ENCODE results near the gene CELF5. TPM values are rescaled to one million over a fixed set of nuclear protein-coding genes. Genes with fewer than 3 reads are reported as not detected.
"Not testable (repeated sequence)": the region's sequence is repeated elsewhere in the genome, so short reads cannot be mapped to it uniquely, and the experiment has no call there.

CELF5 gene
- total RNA-seq, 3 donors from 2014 or later (not counting 1 experiment from before 2014, with no cell fraction given): 0.41 to 0.83 TPM; not detected in 1

- peak overlapping the region; percentile 74 to 82 for H3K27ac Mint-ChIP-seq
- Histone ChIP-seq H3K4me1 (ENCODE audit: control insufficient read depth, insufficient read depth, low read length) (peaks cover 21% of the 10 kb centered on the region), H3K4me3 (ENCODE audit: low read length) (no peak overlapping the region), H3K9me3 (ENCODE audit: control insufficient read depth, insufficient read depth, low read length) (no peaks in the 10 kb centered on the region), H3K36me3 (ENCODE audit: control insufficient read depth, insufficient read depth, low read length) (no peaks in the 10 kb centered on the region), H3K27me3 (ENCODE audit: control insufficient read depth, insufficient read depth, low read length) (no peaks in the 10 kb centered on the region), H3K27ac (ENCODE audit: low read length) (no peak overlapping the region)
- DNase-seq (peak in 1 of 2 donors; percentile 83), ATAC-seq (peak; percentile 72 to 86 (median 86))
- peaks cover 0 to 3% of the 10 kb centered on the region in 2 donors for H3K27me3 Mint-ChIP-seq (ENCODE audit: low read depth in 2 of 2)
- TF ChIP-seq CTCF (IDR thresholded peaks at IDR 0.05): no peak
- no peaks in the 10 kb centered on the region for H3K36me3 Mint-ChIP-seq
- no peaks in the 10 kb centered on the region for H3K9me3 Mint-ChIP-seq
- H3K4me3 Mint-ChIP-seq: peak overlapping the region; percentile 69
- 13% methylated on average over 12 of the region's 12 CpGs for WGBS (ENCODE audit: insufficient coverage)
- H3K4me1 Mint-ChIP-seq: peaks cover 4 to 7% of the 10 kb centered on the region in 2 donors
- intact Hi-C loops (cut with micrococcal nuclease): no loop called here
Observed at GRCh38 chr19:3338541-3339181, 114.2 kb downstream of the CELF5 start.

GRCh38 chr19:3340340-3340739 lies 115.9 kb downstream of the CELF5 start:
- no peaks in the 10 kb centered on the region for H3K27me3 ChIP-seq (ENCODE audit: control insufficient read depth, insufficient read depth, low read length)
- Mint-ChIP-seq H3K27ac (no peak overlapping the region), H3K36me3 (no peaks in the 10 kb centered on the region), H3K9me3 (no peaks in the 10 kb centered on the region), H3K4me1 (peaks cover 4 to 7% of the 10 kb centered on the region in 2 donors), H3K4me3 (no peak overlapping the region), H3K27me3 (ENCODE audit: low read depth in 2 of 2) (no peaks in the 10 kb centered on the region)
- no peak for TF ChIP-seq CTCF (IDR thresholded peaks at IDR 0.05)
- peaks cover 27% of the 10 kb centered on the region for H3K4me1 ChIP-seq (ENCODE audit: control insufficient read depth, insufficient read depth, low read length)
- ATAC-seq (no peak), DNase-seq (no peak)
- WGBS (ENCODE audit: insufficient coverage): 93% methylated on average over 11 of the region's 11 CpGs
- H3K4me3 ChIP-seq (ENCODE audit: low read length): no peak overlapping the region
- H3K9me3 ChIP-seq (ENCODE audit: control insufficient read depth, insufficient read depth, low read length): no peaks in the 10 kb centered on the region
- no peaks in the 10 kb centered on the region for H3K36me3 ChIP-seq (ENCODE audit: control insufficient read depth, insufficient read depth, low read length)
- intact Hi-C loops (cut with micrococcal nuclease): no loop called here
- H3K27ac ChIP-seq (ENCODE audit: low read length): no peak overlapping the region

- no peaks in the 10 kb centered on the region for H3K36me3 ChIP-seq (ENCODE audit: control insufficient read depth, insufficient read depth, low read length)
- H3K4me3 ChIP-seq (ENCODE audit: low read length): no peak overlapping the region
- Mint-ChIP-seq H3K4me1 (peaks cover 4 to 7% of the 10 kb centered on the region in 2 donors), H3K36me3 (no peaks in the 10 kb centered on the region), H3K9me3 (no peaks in the 10 kb centered on the region), H3K4me3 (no peak overlapping the region), H3K27me3 (ENCODE audit: low read depth in 2 of 2) (no peaks in the 10 kb centered on the region), H3K27ac (no peak overlapping the region)
- no peak for TF ChIP-seq CTCF (IDR thresholded peaks at IDR 0.05)
- H3K27ac ChIP-seq (ENCODE audit: low read length): no peak overlapping the region
- no peak for ATAC-seq
- WGBS (ENCODE audit: insufficient coverage): 94% methylated on average over 8 of the region's 9 CpGs
- H3K9me3 ChIP-seq (ENCODE audit: control insufficient read depth, insufficient read depth, low read length): no peaks in the 10 kb centered on the region
- H3K4me1 ChIP-seq (ENCODE audit: control insufficient read depth, insufficient read depth, low read length): peaks cover 27% of the 10 kb centered on the region
- H3K27me3 ChIP-seq (ENCODE audit: control insufficient read depth, insufficient read depth, low read length): no peaks in the 10 kb centered on the region
- intact Hi-C loops (cut with micrococcal nuclease): no loop called here
- no peak for DNase-seq
Observed at GRCh38 chr19:3342246-3342645, 117.8 kb downstream of the CELF5 start.

GRCh38 chr19:3342962-3343361 lies 118.5 kb downstream of the CELF5 start:
- H3K4me3 Mint-ChIP-seq; intact Hi-C loops (cut with micrococcal nuclease); H3K36me3 Mint-ChIP-seq: not testable (repeated sequence)

More at GRCh38 chr19:3342962-3343361, 118.5 kb downstream of the CELF5 start:
- not testable (repeated sequence) for H3K27me3 ChIP-seq (ENCODE audit: control insufficient read depth, insufficient read depth, low read length); H3K4me1 Mint-ChIP-seq; H3K9me3 Mint-ChIP-seq; DNase-seq; H3K27ac ChIP-seq (ENCODE audit: low read length); H3K9me3 ChIP-seq (ENCODE audit: control insufficient read depth, insufficient read depth, low read length); H3K4me3 ChIP-seq (ENCODE audit: low read length); ATAC-seq; H3K27me3 Mint-ChIP-seq (ENCODE audit: low read depth in 2 of 2); H3K36me3 ChIP-seq (ENCODE audit: control insufficient read depth, insufficient read depth, low read length); H3K27ac Mint-ChIP-seq
- WGBS (ENCODE audit: insufficient coverage): 95% methylated on average over 9 of the region's 9 CpGs
- peaks cover 24% of the 10 kb centered on the region for H3K4me1 ChIP-seq (ENCODE audit: control insufficient read depth, insufficient read depth, low read length)
